ENCODE results near the gene TBX10. TPM values are rescaled to one million over a fixed set of nuclear protein-coding genes. Genes with fewer than 3 reads are reported as not detected.
A peak's percentile ranks its signal among the peaks of the same experiment; 100 is the strongest.

TBX10 gene
- total RNA-seq, 1 experiment from 2014 or later = not detected

- Mint-ChIP-seq H3K27me3 (ENCODE audit: unreplicated experiment) (no peaks in the 10 kb centered on the region), H3K4me1 (ENCODE audit: low read depth, unreplicated experiment) (peaks cover 9% of the 10 kb centered on the region), H3K27ac (ENCODE audit: unreplicated experiment) (peak overlapping the region; percentile 50), H3K9me3 (ENCODE audit: low read depth, unreplicated experiment) (no peaks in the 10 kb centered on the region), H3K4me3 (ENCODE audit: low read depth, unreplicated experiment) (peak overlapping the region; percentile 77), H3K36me3 (ENCODE audit: insufficient read depth, unreplicated experiment) (peaks cover 11% of the 10 kb centered on the region)
- no peak for DNase-seq
- BruUV-seq (replicated peaks) = no TSS peak
- CTCF ChIA-PET = interaction anchor here (1.3 kb wide), 1 partner anchor 17 kb away, joined by 5 read pairs; no protein-coding TSS in a partner anchor
- TF ChIP-seq, protein P1, sequence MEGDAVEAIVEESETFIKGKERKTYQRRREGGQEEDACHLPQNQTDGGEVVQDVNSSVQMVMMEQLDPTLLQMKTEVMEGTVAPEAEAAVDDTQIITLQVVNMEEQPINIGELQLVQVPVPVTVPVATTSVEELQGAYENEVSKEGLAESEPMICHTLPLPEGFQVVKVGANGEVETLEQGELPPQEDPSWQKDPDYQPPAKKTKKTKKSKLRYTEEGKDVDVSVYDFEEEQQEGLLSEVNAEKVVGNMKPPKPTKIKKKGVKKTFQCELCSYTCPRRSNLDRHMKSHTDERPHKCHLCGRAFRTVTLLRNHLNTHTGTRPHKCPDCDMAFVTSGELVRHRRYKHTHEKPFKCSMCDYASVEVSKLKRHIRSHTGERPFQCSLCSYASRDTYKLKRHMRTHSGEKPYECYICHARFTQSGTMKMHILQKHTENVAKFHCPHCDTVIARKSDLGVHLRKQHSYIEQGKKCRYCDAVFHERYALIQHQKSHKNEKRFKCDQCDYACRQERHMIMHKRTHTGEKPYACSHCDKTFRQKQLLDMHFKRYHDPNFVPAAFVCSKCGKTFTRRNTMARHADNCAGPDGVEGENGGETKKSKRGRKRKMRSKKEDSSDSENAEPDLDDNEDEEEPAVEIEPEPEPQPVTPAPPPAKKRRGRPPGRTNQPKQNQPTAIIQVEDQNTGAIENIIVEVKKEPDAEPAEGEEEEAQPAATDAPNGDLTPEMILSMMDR (IDR thresholded peaks at IDR 0.05; ENCODE audit: unreplicated experiment) = no peak
- intact Hi-C loops (cut with micrococcal nuclease; ENCODE audit: unreplicated experiment) = loop anchor here (10.0 kb wide), 1 partner anchor 75 kb away; no protein-coding TSS in a partner anchor
These were observed 10.3 kb upstream of the TBX10 start for GRCh38 chr11:67649634-67650510.

DNA sequence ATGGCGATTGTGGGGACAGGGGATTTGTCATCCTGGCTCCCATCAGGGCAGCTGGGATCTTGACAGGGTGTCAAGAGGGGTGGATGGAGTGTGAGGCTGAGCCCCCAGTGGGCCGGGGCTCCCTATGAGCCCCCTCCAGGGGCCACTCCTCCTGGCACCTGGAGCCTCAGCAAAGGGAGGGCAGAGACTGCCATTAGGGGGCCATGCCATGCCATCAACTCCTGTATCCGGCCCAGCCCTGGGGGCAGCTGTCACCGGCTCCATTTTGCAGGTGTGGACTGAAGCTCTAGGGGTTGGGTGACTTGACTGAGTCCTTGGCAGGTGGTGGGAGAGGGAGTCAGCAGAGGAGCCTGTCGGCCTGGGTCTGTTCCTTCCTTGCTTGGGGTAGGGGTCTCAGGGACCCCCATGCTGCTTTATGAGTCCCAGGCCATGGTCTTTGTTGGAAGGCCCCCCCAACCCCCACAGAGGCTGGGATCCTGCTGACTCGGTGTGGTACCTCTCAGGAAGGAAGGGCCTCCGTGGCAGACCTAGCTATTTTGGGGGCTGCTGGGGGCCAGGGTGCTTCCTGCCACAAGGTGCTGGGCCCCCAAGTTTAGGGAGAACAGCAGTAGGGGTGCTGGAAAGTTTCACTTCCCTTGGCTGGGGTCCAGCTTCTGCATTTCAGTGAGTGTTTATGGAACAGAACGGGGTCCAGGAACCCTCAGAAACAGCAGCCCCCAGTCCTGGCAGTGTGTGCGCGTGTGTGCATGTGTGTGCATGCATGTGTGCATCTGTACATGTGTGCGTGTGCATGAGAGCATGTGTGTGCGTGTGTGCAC lies 9.4 kb upstream of the TBX10 start:
- Mint-ChIP-seq H3K27ac (ENCODE audit: unreplicated experiment) (no peak overlapping the region), H3K4me3 (ENCODE audit: low read depth, unreplicated experiment) (no peak overlapping the region), H3K9me3 (ENCODE audit: low read depth, unreplicated experiment) (no peaks in the 10 kb centered on the region), H3K27me3 (ENCODE audit: unreplicated experiment) (no peaks in the 10 kb centered on the region), H3K36me3 (ENCODE audit: insufficient read depth, unreplicated experiment) (peaks cover 11% of the 10 kb centered on the region), H3K4me1 (ENCODE audit: low read depth, unreplicated experiment) (peaks cover 9% of the 10 kb centered on the region)
- CTCF ChIA-PET = no interaction called here
- no peak for DNase-seq
- intact Hi-C loops (cut with micrococcal nuclease; ENCODE audit: unreplicated experiment) = no loop called here
- TF ChIP-seq, protein P1 (IDR thresholded peaks at IDR 0.05; ENCODE audit: unreplicated experiment) = no peak
- BruUV-seq (replicated peaks) = no TSS peak

DNA sequence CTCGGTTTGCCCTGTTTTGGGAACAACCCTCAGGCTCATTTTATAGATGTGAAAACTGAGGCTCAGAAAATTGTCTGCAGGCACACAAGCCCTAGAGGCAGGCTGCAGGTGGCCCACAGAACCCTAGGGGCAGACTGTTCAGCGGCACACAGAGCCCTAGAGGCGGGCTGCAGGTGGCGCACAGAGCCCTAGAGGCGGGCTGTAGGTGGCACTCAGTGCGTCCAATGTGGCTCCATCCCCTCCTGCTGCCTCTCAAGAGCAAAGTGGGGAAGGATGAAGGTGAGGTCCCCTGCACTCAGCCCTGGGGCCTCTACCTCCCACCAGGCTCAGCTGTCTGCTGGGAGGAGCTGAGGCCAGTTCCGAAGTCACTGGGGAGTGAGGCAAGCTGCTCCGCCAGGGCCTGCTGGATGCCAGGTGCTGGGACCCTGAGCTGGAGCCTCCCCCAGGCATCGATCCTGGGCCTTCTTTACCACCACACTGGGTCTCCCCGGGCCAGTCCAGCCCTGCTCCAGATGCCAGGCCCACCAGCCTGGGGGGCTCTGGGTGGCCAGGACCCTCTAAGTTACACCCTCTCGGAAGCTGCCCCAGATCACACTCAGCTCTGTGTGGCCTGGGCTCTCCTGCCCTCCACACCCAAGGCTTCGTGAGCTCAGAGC lies 8.7 kb upstream of the TBX10 start:
- BruUV-seq (replicated peaks) = no TSS peak
- H3K4me1 Mint-ChIP-seq (ENCODE audit: low read depth, unreplicated experiment) = peaks cover 9% of the 10 kb centered on the region
- CTCF ChIA-PET = no interaction called here

GRCh38 chr11:67647471-67647870 lies 7.9 kb upstream of the TBX10 start:
- CTCF ChIA-PET = interaction anchor here (0.9 kb wide), 1 partner anchor 16 kb away, joined by 3 read pairs; no protein-coding TSS in a partner anchor
- H3K27ac Mint-ChIP-seq (ENCODE audit: unreplicated experiment) = no peak overlapping the region
- DNase-seq = no peak

More for the DNA sequence above, 8.7 kb upstream of the TBX10 start:
- Mint-ChIP-seq H3K27ac (ENCODE audit: unreplicated experiment) (no peak overlapping the region), H3K36me3 (ENCODE audit: insufficient read depth, unreplicated experiment) (peaks cover 11% of the 10 kb centered on the region), H3K4me3 (ENCODE audit: low read depth, unreplicated experiment) (no peak overlapping the region), H3K27me3 (ENCODE audit: unreplicated experiment) (no peaks in the 10 kb centered on the region), H3K9me3 (ENCODE audit: low read depth, unreplicated experiment) (no peaks in the 10 kb centered on the region)
- intact Hi-C loops (cut with micrococcal nuclease; ENCODE audit: unreplicated experiment) = no loop called here
- no peak for DNase-seq
- TF ChIP-seq, protein P1 (IDR thresholded peaks at IDR 0.05; ENCODE audit: unreplicated experiment) = no peak

More at GRCh38 chr11:67647471-67647870, 7.9 kb upstream of the TBX10 start:
- Mint-ChIP-seq H3K27me3 (ENCODE audit: unreplicated experiment) (no peaks in the 10 kb centered on the region), H3K4me1 (ENCODE audit: low read depth, unreplicated experiment) (peaks cover 4% of the 10 kb centered on the region), H3K4me3 (ENCODE audit: low read depth, unreplicated experiment) (no peak overlapping the region), H3K36me3 (ENCODE audit: insufficient read depth, unreplicated experiment) (peaks cover 11% of the 10 kb centered on the region), H3K9me3 (ENCODE audit: low read depth, unreplicated experiment) (no peaks in the 10 kb centered on the region)
- TF ChIP-seq, protein P1 (IDR thresholded peaks at IDR 0.05; ENCODE audit: unreplicated experiment) = no peak
- no TSS peak for BruUV-seq (replicated peaks)
- intact Hi-C loops (cut with micrococcal nuclease; ENCODE audit: unreplicated experiment) = no loop called here
